ENCODE measurements around the gene BCORL1. TPM values are rescaled to one million over a fixed set of nuclear protein-coding genes. Genes with fewer than 3 reads are reported as not detected.

BCORL1 gene
- total RNA-seq, 1 experiment from 2014 or later, result 30.8 TPM

DNA sequence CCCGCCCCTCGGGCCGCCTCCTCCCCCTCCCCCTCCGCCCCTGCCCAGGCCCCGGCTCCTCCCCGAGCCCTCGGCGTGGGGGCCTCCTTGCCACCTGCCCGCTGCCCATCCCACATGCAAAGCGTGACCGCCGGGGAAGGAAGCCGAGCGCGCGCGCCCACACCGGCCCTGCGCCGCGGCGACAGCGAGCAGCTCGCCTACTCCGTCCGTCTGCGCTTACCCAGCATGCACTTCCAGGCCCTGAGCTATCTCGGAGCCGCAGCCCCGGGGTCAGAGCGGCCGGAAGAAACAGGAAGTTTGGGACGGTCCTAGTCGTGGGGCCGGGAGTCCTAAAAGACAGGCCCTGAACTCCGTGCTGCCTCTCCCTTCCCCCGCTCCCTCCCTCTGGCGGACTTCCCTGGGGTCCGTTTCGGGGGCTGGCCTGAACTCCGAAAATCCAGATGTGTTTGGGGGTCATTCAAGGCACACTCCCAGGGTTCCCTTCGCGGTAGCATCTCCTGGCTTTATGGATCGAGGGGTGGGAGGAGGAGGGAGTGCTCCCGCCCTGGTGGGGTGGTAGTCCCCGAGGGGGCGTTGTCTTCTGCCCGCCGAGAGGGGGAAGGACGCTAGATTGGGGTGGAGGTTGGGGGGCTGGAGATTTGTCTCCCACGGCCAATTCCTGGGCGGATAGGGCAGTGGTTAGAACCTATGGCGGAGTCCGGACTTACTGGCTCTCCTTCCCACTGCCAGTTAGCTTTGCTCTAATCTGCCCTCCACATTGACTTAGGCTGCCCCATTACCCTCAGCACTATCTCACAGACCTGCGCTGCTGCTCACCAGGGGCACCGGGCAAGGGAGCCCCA is 25.0 kb upstream of the BCORL1 start:
- H4K20me1 ChIP-seq (ENCODE audit: insufficient read depth), result no peaks in the 10 kb centered on the region
- H3K79me2 ChIP-seq (ENCODE audit: insufficient read depth, low read length), result no peaks in the 10 kb centered on the region
- no peak overlapping the region for H2AFZ ChIP-seq (ENCODE audit: low read depth, low read length, poor library complexity, severe bottlenecking)
- H3K9me2 ChIP-seq (ENCODE audit: insufficient read depth), result no peaks in the 10 kb centered on the region
- ChIA-PET RAD21 (ENCODE audit: low non-redundant PET in 1 of 2, low total read pairs in 2 of 2, uncharacterized antibody in 2 of 2, unreplicated experiment in 2 of 2) (no interaction called here), CTCF (no interaction called here), POLR2A (no interaction called here)
- intact Hi-C loops (cut with micrococcal nuclease), result no loop called here
- H3K4me2 ChIP-seq (ENCODE audit: low read length), result peak overlapping the region; percentile 81
- H3K4me3 ChIP-seq (replicated peaks in 1 of 2; ENCODE audit: low read depth in 1 of 2, low read length in 2 of 2), result peak overlapping the region; percentile 44 to 59
- H3K9ac ChIP-seq (ENCODE audit: low read length), result peak overlapping the region; percentile 55
- H3K4me1 ChIP-seq (ENCODE audit: control insufficient read depth in 1 of 2, insufficient read depth in 2 of 2, low read length in 2 of 2), result peaks cover 9 to 24% of the 10 kb centered on the region in 2 experiments
- H3K27ac ChIP-seq (ENCODE audit: low read depth, low read length), result peak overlapping the region; percentile 47
- H3K9me3 ChIP-seq (ENCODE audit: control insufficient read depth in 1 of 2, insufficient read depth in 1 of 2, low read depth in 1 of 2, low read length in 2 of 2), result no peaks in the 10 kb centered on the region
- BruUV-seq (replicated peaks), result TSS peak; percentile 81
- no peaks in the 10 kb centered on the region for H3K36me3 ChIP-seq (ENCODE audit: control insufficient read depth in 1 of 2, insufficient read depth in 2 of 2, low read length in 2 of 2)
- peak; percentile 76 for ATAC-seq
- peak; percentile 27 for TF ChIP-seq POLR2A (IDR thresholded peaks at IDR 0.05; ENCODE audit: borderline replicate concordance, extremely low read depth, insufficient read depth, insufficient read length)
- TF ChIP-seq ZNF274 (IDR thresholded peaks at IDR 0.05; ENCODE audit: low read depth, low read length), result no peak
- no peak for TF ChIP-seq EZH2 (IDR thresholded peaks at IDR 0.05)
- TF ChIP-seq ZFX (IDR thresholded peaks at IDR 0.05), result peak; percentile 52
- TF ChIP-seq POLR2AphosphoS5 (IDR thresholded peaks at IDR 0.05; ENCODE audit: low read depth, low read length), result peak; percentile 58
- no peak for TF ChIP-seq SP1 (IDR thresholded peaks at IDR 0.05; ENCODE audit: low read depth)
- TF ChIP-seq TCF7L2 (IDR thresholded peaks at IDR 0.05; ENCODE audit: borderline replicate concordance, extremely low read depth, insufficient read depth, insufficient read length), result peak; percentile 18
- TF ChIP-seq, protein P1, sequence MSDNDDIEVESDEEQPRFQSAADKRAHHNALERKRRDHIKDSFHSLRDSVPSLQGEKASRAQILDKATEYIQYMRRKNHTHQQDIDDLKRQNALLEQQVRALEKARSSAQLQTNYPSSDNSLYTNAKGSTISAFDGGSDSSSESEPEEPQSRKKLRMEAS (IDR thresholded peaks at IDR 0.05), result no peak
- no peak for TF ChIP-seq YY1 (IDR thresholded peaks at IDR 0.05; ENCODE audit: extremely low read depth, insufficient replicate concordance, low read depth, low read length)
- no peak for TF ChIP-seq CEBPB (IDR thresholded peaks at IDR 0.05; ENCODE audit: low read depth)
- DNase-seq (ENCODE audit: low read depth, low spot score), result peak; percentile 15
- H3K27me3 ChIP-seq (ENCODE audit: insufficient read depth, low read length), result no peaks in the 10 kb centered on the region
